Stimulated activated CD8-positive, alpha-beta memory T cell treated with anti-CD3 and anti-CD28 coated beads, Interleukin-7, amount 100 ng/mL, for 1 hour (primary cell): ENCODE measurements around the gene SREK1.
"Not testable (repeated sequence)": the region's sequence is repeated elsewhere in the genome, so short reads cannot be mapped to it uniquely, and the experiment has no call there.

Experiments
- DNase-seq, 2 donors: peaks; one replicate each; pipeline ENCODE4 v3.0.0-alpha.2; 2020; ENCODE audit warnings: low read depth in 2 of 2

The SREK1 gene

DNA sequence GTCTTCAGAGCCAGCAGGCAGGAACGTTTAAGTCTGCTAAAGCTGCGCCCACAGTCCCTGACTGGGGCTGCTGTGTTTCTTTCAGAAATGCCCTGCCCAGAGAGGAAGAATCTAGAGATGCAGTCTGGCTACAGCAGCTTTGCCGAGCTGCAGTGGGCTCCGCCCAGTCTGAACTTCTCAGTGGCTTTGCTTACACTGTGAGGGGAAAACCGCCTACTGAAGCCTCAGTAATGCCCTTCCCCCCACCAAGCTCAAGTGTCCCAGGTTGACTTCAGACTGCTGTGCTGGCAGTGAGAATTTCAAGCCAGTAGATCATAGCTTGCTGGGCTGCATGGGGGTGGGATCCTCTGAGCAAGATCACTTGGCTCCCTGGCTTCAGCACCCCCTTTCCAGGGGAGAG, 78.4 kb downstream of the SREK1 start:
- no peak for DNase-seq

- DNase-seq: not testable (repeated sequence)
Measured at GRCh38 chr5:66222896-66223295, 78.8 kb downstream of the SREK1 start.

DNA sequence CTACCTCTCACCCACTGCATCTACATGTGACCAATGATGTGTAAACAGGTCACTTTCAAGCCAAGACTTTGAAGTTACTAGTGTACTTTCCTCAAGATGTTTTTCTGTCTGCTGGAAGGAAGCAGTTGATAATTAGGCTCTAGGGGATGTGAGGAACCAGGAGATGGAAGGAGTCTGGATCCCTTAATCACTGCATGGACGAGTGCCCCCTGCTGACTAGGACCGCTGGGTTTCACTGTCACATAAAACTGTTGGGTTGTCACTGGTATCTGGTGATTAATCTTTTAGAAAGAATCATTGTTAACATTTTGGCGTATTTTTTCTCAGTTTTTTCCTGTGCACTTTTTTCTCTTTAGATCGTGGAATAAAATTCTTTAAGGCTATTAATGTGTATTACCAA, 79.5 kb downstream of the SREK1 start:
- DNase-seq: no peak

DNA sequence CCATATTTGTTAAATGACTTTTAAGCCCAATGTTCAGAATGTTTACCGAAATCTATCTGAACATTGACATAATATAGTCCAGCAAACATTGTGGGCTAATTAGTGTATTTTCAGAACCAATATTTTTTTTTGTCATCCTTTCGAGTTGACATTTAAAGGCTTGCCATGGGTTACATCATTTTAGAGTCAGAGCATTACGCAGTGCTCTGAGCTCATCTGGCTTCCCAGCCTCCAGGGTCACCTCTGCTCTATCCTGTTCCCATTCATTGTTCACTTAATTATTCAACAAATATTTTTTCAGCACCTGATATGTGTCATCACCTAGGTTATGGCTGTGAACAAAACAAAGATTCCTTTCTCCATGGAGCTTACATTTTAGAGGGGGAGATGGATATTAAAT, 80.2 kb downstream of the SREK1 start:
- DNase-seq: no peak

DNA sequence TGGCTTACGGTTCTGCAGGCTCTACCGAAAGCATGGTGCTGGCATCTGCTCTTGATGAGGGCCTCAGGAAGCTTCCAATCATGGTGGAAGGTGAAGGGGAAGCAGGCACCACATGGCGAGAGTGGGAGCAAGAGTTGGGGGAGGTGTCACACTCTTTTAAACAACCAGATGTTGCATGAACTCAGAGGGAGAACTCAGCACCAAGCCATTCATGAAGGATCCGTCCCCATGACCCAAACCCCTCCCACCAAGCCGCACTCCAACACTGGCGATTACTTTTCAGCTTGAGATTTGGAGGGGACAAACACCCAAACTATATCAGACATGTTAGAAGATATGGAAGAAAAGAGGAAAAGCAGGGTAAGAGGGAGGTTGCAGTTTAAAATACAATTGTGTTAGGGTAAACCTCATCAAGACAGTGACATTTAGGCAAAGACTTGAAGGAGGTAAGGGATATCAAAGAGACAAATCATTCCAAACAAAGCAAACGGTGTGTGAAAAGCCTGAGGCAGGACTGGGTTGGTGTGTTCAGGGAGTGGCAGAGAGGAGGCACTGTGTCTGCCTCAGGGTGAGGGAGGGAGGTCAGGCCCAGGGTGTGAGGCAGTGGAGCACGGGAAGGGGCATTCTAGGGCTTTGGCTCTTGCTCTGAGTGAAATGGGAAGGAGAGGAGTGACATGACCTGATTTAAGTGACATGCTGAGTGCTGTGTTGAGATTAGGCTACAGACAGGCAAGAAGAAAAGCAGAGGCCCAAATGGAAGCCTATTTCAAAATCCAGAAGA, 80.9 kb downstream of the SREK1 start:
- no peak for DNase-seq

DNA sequence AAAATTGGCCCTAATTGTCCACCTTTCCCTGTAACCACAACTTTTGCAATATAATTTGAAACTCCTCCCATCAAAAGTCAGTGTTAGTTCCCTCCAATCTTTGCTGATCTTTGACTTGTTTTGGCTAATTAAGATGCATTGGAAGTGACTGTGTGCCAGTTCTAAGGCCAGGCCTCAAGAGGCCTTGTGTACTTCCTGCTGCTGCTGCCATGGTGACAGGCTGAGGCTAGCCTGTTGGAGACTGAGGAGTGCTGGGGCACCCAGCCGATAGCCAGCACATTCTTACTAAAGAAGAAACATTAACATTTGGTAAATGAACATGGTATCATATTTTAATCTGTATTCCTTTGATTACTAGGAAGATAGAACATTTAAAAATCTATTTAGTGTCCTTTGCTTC, 86.5 kb downstream of the SREK1 start:
- DNase-seq: no peak

DNA sequence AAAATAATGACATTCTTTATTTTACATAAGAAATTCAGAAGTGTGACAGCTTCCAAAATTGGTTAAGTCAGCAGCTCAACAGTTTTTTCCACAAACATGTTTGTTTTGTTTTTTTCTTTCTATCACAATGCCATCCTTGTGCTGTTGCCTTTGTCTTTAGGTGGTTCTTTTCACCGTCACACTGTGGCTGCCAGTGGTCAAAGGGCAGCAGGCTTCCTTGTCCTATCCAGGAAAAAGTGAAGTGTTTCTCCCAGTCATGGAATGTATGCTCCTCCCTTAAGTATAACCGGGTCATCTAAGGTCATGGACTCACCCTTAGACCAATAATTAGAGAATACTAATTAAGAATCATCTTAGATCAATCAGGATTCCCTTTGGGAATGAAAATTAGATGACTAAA, 87.4 kb downstream of the SREK1 start:
- DNase-seq: no peak

GRCh38 chr5:66232275-66232674, 88.2 kb downstream of the SREK1 start:
- no peak for DNase-seq

DNA sequence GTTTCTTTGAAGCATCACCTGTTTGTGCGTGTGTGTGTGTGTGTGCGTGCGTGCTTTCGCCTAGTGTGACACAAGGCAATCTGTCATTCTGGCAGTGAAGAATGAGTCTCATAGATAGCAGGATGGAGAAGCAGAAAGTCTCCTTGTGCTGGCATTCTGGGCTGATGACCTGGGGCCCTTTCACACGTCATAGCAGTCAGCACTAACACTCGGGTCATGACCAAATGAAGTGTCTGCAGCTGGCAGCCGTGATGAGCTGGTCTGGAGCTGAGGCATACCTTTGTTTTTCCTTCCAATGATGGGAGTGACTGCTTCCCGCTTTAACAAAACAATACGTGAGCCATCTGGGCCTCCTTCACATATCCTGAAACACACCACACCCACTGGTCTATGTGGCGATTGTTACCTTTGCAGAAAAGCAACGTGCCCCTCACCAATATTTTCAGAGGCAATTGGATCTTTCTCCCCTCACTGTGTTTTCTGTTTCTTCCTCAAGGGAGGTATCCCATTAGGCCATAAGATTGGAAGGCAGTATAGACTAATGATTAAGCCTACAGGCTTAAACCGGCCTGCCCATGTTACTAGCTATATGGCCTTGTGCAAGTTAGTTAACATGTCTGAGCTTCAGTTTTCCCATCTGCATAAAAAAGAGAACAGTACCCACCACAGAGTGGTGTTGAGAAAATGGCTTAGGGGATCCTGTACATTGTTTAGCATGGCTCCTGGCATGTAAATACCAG, 88.8 kb downstream of the SREK1 start:
- DNase-seq: no peak
